ENCODE results near the gene SPG7.
A peak's percentile ranks its signal among the peaks of the same experiment; 100 is the strongest.
"Not testable (repeated sequence)": the region's sequence is repeated elsewhere in the genome, so short reads cannot be mapped to it uniquely, and the experiment has no call there.

The SPG7 gene

GRCh38 chr16:89565506-89566372 is 57.5 kb downstream of the SPG7 start:
- DNase-seq = peak; percentile 59

- DNase-seq = no peak
These were observed 59.7 kb downstream of the SPG7 start for GRCh38 chr16:89567656-89568594.

- DNase-seq = no peak
These were observed 61.5 kb downstream of the SPG7 start for GRCh38 chr16:89569506-89570341.

GRCh38 chr16:89570342-89570923 is 62.2 kb downstream of the SPG7 start:
- DNase-seq = no peak

- not testable (repeated sequence) for DNase-seq
These were observed 62.9 kb downstream of the SPG7 start for GRCh38 chr16:89570983-89571598.

GRCh38 chr16:89571636-89572035 is 63.4 kb downstream of the SPG7 start:
- no peak for DNase-seq

- DNase-seq = no peak
These were observed 63.9 kb downstream of the SPG7 start for GRCh38 chr16:89572073-89572484.

GRCh38 chr16:89572485-89573205 is 64.4 kb downstream of the SPG7 start:
- no peak for DNase-seq

GRCh38 chr16:89573826-89574680 is 65.8 kb downstream of the SPG7 start:
- DNase-seq = no peak

- DNase-seq = peak; percentile 63
These were observed 66.6 kb downstream of the SPG7 start for GRCh38 chr16:89574681-89575246.

- peak; percentile 16 for DNase-seq
These were observed 67.3 kb downstream of the SPG7 start, which contains the start of gene CPNE7 for GRCh38 chr16:89575247-89576152. TSS of gene CPNE7 (plus strand) at chr16:89575758. CDS start at chr16:89575898, 140 bp downstream.

- no peak for DNase-seq
These were observed 68.2 kb downstream of the SPG7 start for GRCh38 chr16:89576153-89577054.

- DNase-seq = no peak
These were observed 69.0 kb downstream of the SPG7 start for GRCh38 chr16:89577055-89577759.

GRCh38 chr16:89579351-89579750 is 71.1 kb downstream of the SPG7 start:
- no peak for DNase-seq

- no peak for DNase-seq
These were observed 73.0 kb downstream of the SPG7 start for GRCh38 chr16:89581045-89581695.
